GM21381 (cell line): ENCODE results near the gene RNF17.

ENCODE experiments used
- ATAC-seq: cut with Tn5 transposase; IDR thresholded peaks from one replicate; pipeline ENCODE4 v1.9.1; 2021; ENCODE audit warnings: mild to moderate bottlenecking, moderate library complexity; ENCODE audit not compliant: unreplicated experiment

Gene RNF17

DNA sequence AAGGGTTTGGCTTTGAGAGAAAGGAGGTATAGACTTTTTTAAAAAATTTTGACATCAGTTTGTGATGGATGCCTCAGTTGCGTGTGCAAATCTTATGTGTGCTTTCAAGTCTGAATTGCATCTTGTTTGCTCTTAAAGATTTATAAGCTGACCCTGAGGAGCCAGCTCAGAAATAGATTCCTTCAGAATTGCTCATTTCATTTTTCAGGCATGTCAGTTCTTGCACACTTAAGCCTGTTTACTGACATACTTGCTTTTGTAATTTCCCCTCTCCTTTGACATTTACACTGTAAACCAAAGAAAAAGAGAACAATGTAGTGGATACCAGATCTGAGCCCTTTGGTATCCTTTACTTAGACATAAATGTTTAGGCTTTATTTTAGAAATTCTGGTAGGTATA lies 87.6 kb downstream of the RNF17 start:
- no peak for ATAC-seq

DNA sequence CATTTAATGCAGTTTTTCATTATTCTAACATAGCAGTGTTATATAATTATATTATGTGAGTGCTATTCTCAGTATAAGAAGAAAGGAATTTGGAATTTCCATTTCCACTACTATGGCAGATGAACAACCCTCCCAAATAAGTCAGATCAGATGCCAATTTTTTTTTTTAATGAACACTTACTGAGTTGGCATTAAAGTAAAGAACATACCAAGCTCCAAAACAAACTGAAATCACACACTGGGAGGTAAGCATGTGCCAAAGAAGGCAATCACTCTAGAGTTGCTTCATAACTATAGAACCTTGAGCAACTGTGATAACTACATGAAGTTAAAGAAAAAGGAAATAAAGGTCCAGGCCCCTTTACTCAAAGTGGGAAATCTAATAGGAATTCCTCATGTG lies 90.3 kb downstream of the RNF17 start:
- no peak for ATAC-seq

DNA sequence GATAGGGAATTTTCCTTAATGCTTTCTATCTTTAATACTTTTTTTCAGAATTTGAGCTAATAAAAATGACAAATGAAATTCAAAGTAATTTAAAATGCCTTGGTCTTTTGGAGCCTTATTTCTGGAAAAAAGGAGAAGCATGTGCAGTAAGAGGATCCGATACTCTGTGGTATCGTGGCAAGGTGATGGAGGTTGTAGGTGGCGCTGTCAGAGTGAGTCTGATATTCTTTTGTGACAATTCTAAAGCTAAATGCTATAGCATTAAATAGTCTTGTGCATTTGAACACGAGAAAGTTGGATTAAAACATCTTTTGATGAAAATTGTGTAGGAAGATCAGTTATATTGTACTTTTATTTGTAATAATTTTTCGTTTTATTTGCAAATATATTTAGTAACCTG lies 95.0 kb downstream of the RNF17 start:
- ATAC-seq: no peak

DNA sequence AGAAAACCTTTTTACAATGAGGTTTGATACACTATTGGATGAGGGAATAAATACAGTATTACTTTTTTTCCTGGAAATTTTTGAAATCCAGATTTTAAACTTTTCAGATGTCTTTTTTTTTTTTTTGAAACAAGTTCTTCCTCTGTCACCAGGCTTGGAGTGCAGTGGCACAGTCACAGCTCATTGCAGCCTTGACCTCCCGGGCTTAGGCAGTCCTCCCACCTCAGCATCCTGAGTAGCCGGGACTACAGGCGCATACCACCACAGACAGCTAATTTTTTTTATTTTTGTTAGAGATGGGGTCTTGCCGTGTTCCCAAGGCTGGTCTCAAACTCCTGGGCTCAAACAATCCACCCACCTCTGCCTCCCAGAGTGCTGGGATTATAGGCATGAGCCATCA lies 96.8 kb downstream of the RNF17 start:
- no peak for ATAC-seq

DNA sequence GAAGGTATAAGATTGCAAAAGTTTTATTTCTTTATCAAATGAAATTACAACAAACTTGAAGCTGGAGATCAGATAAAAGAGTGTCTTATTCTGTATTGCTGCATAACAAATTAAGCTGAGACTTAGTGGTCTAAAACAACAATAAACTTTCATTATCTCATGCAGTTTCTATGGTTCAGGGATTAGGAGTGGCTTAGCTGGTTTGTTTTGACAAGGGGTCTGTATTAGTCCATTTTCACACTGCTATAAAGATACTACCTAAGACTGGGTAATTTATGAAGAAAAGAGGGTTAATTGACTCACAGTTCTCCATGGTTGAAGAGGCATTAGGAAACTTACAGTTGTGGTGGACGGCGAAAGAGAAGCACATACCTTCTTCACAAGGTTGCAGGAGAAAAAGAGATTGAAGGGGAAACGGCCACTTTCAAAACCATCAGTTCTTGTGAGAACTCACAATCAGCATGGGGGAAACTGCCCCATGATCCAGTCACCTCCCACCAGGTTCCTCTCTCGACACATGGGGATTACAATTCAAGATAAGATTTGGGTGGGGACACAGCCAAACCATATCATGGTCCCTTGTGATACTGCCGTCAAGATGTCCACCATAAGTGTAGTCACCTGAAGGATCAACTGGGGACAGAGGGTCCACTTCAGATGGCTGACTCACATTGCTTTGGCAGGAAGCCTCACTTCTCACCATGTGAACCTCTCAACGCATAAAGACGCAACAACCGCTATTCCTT lies 97.8 kb downstream of the RNF17 start:
- no peak for ATAC-seq

DNA sequence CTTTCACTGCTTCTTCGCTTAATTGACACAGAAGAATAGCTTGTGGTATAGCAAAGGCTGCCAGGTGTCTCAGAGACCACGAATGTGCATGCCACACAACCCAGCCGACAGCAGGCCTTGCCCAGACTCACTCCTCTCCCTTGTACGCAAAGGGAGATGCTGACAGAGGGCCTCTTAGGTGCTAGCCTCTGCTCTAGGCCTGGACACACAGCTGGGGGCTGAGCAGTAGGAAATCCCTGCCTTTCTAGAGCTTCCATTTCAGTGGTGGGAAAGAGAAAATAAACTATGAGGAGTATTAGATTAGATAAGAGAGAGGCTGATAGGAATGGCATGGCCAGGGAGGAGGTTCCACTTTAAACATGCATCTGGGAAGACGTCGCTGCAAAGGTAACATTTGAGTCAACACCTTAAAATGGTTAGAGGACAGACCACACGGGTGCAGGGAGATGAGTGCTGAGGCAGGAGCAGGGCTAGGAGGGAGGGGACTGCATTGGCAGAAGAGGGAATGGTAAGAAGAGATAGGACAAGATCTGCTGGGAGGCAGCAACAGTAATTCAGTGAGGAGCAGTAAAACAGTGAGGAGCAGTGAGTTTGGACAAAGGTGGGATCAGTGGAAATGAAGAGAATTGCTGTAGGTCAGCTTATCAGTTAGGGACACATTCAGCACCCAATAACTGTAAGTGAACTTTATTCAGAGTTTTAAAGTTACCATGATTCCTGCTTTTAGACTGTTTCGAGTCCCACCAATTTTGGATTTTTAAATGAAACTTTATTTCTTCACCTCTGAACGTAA lies 100.0 kb downstream of the RNF17 start:
- no peak for ATAC-seq

DNA sequence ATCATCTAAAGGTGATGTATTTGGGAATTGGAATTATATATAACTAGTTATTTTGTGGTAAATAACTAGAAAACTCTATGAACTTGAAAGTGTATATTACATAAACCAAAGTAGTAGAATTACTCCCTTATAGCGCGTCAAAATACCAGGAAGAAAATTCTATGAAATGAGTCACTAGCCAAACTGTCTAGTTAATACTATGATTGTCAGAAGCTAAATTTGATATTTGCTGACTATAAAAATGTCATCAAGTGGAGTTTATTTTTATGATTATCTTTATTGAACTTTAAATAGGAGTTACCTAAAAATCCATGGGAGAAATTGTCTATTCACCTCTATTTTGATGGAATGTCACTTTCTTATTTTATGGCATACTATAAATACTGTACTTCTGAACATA lies 100.6 kb downstream of the RNF17 start:
- no peak for ATAC-seq

DNA sequence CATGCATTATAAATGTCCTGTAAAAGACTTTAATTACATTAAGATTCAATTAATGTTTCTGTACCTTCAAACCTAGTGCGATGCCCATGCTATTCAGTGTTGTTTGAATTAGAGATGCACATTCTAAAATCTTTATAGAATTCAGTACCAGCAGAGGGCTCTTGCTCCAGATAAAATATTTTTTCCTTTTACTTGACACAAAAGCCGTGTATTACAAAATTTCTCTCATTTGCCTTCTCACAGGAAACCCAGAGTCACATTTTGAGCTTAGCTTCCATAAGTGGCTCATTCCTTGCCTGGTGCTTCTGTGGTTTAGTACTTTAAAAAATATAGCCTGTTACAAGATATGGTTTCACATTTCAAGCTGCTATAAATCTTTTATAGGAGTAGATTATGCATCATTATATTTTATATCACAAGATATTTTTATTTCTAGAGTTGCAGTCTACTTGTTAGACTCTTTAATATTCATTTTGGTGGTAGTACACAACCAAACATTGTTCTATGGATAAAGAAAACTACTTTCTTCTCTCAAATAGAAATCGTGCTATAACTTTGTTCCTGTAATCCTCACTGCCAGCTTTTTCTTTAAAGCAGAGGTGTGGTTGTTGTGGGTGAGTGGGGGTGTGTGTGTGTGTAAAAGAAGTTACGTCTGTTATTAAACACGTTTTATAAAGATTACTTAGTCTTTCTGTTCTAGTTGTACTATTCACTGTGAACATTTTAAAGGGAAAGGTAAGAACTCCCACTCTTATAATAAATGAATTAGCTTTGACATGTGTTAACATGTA lies 101.4 kb downstream of the RNF17 start:
- no peak for ATAC-seq

DNA sequence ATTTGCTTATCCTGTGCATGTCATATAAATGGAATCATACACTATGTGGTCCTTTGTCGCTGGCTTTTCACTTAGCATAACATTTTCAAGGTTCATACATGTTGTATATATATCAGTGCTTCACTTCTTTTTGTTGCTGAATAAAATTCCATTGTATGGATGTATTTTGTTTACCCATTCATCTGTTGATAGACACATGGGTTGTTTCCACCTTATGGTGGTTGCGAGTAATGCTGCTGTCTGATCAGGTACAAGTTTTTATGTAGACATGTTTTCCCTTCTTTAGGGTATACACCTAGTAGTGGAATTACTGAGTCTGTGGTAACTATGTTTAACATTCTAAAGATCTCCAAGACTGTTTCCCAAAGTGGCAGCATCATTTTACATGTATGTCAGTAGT lies 102.5 kb downstream of the RNF17 start:
- ATAC-seq: no peak

DNA sequence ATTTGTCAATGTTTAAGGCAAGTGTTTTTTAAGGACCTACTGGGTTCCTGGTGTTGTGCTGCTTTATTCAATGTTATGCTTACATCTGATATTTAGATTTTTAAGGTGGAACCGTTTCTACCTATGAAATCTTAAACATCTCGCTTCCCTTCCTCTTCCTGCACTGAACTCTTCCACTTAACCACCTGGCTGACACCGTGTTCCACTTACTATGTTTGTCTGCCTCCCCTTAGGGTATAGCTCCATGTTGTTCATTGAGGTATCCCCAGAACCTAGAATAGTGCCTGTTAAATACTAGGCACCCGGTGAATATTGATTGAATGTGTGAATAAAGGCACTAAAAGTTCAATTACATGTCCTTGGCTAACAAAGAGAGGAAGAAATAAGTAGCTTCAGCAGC lies 104.9 kb downstream of the RNF17 start:
- ATAC-seq: no peak

DNA sequence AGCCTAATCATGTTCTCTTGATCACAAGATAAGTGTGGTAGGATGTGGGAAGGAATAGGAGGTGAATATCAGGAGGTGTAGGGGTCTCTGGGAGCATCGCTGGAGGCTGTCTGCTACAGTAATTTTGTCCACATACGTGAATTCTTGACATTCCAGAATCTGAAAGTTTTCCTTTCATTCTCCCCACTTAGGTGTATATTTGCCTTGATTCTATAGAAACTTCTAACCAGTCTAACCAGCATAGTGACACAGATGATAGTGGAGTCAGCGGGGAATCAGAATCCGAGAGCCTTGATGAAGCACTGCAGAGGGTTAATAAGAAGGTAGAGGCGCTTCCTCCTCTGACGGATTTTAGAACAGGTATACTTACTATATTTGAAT lies 106.4 kb downstream of the RNF17 start:
- ATAC-seq: no peak

DNA sequence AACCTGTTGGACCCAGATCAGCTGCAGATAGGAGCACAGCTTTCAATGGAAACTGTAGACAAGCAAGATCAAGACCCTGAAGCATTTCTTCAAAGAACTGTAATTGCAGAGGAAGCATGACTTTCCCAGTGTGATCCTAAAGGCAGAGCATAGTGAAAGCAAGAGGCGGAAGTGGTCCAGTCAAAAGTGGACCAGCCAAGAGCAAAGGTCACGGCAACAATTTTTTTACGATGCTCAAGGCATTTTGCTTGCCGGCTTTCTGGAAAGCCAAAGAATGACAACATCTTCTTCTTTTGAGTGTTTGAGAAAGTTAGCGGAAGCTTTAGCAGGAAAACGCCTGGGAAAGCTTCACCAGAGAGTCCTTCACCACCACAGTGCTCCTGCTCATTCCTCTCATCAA lies 111.6 kb downstream of the RNF17 start:
- ATAC-seq: no peak

DNA sequence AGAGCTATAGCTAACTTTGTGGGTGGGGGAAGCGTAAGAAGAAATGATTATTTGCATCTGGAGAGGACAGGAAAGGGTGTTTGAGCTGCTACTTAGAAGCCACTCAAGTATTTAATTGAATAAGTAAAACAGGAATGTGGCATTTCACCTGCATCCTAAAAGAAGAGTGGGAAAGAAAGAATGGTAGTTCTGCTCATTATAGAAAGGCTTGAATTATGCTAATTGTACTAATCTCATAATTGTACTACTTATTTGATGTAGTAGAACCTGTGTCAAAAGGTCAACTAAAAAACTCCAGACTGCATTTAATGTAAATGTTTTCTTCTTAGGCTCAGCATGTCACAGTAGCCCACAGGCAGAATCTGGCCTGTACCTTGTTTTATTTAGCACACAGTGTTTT lies 113.6 kb downstream of the RNF17 start:
- no peak for ATAC-seq

DNA sequence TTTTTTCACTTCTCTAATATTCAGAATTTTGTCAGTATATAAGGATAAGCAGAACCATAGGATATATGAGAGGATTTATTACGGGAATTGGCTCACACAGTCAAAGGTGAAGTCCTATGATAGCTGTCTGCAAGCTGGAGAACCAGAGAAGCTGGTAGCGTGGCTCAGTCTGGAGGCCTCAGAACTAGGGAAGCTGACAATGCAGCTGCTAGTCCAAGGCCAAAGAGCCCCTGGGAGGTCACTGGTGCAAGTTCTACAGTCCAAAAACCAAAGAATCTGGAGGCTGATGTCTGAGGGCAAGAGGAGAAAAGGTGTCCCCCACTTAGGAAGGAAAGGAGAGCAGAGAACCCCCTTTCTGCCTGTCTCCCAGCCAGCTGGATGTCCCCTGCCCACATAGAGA lies 114.4 kb downstream of the RNF17 start:
- no peak for ATAC-seq

DNA sequence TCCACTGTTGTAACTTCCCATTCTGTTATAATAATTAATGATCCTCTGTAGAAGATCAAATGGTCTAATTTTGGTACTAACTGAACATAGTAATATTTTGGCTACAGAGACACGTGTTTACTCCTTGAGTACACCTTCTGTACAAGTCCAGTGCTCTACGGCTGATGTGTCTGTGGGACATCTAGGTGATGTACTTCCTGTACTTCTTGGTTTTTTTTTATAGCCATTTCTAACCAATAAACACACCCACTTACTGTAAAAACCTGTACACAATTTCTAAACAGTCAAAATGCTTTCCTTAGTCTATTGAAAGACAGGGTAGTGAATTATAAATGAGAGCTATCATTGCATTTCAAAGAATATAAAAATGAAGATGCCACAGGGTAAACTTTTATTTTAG lies 118.7 kb downstream of the RNF17 start:
- ATAC-seq: no peak

DNA sequence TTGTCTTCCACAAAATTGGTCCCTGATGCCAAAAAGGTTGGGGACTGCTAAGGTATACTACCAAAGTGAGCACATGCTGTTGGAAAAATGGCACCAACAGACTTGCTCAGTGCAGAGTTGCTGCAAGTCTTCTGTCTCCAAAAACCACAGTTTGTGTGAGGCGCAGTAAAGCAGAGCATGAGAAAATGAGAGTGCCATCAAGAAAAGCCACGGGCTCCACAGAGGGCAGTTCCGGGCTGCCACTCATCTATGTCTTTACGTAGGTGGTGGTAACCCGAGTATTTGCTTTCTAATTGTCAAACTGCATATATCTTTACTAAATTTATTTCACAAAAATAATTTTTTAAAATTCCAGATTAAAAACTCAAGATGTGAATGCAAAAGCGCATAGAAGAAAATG lies 123.8 kb downstream of the RNF17 start:
- no peak for ATAC-seq

DNA sequence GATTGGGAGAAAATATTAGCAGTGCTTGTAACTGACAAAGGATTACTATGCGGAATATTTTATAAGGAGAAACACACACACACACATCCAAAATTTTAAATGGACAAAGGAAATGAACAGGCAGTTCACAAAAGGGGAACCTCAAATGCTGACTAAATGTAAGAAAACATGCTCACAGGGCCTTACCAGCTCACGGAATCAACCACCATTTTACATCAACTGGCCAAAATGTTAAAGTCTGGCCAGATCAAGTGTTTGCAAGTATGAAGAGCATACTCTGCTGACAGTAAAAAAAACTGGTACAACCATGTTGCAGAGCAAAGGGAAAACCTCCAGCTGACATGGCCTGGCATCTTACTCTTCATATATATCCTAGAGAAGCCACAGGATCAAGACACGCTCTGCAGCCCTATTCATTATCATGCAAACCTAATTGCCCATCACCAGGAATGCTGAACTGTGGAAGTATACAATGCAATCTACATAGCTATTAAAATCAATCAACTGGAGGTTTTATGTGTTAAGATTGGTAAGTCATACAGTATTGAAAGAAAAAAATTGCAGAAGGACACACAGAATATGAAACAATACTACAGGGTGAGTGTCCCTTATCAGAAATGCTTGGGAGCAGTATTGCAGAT lies 124.4 kb downstream of the RNF17 start:
- no peak for ATAC-seq

DNA sequence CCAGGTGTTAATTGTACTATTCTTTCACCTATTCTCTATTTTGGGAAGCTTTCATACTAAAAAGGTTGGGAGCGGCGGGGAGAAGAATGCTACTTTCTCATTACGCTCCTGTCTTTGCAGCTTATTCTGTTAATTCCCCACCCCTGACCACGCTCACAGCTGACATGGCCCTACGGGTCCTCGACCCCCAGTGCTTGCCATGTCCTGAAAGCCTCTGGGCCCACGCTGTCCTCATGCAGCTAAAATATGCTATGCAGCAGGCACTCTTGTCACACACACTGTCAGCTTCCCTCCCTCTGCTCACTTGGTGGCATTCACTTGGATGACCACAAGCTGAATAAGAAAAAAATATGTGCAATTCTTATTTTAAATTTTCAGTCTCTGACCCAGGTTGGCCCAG lies 126.3 kb downstream of the RNF17 start:
- no peak for ATAC-seq

DNA sequence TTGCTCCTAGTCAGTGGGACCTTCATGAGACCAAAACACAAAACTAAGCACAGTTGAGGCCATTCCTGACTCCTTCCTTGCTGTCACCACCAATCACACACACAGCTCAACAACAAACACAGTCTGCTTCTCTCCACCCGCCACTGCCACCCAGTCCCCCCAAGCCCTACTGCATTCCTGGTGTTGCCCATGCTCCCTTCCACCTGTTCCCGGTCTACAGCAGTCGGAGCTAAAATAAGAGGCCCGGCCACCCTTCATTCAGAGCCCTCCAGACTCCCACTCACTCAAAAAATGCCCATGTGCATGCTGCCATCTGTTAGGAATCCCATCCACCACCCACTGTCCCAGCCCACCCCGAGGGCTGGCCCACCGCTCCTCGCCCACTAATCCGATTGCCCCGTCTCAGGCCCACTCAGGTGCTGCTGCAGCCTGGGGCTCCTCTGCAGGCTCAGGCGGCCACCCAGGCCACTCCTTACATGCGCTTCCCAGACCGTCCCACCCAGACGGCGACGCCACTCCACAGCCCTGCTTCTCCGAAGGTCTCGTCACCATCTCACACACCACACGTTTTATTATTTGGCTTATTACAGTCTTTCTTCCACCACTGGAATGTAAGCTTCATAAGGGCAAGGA lies 127.6 kb downstream of the RNF17 start:
- no peak for ATAC-seq

DNA sequence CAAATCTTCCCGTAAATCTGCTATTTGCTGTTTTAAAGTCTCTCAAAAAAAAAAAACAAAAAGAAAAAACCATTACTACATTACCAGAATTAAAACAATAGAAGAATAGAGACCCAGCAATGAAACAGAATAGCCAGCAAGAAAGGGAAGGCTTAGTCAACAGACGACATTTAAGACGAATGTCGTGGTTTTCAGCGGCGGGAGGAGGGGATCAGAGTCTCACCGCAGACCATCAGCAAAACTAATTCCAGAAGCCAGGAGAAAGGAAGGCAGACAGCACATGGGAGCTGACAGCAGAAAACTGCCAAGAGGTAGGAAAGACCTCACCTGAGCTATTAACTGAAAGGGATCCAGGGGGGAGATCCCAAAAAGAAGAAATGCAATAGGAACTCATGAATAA lies 128.9 kb downstream of the RNF17 start:
- no peak for ATAC-seq

DNA sequence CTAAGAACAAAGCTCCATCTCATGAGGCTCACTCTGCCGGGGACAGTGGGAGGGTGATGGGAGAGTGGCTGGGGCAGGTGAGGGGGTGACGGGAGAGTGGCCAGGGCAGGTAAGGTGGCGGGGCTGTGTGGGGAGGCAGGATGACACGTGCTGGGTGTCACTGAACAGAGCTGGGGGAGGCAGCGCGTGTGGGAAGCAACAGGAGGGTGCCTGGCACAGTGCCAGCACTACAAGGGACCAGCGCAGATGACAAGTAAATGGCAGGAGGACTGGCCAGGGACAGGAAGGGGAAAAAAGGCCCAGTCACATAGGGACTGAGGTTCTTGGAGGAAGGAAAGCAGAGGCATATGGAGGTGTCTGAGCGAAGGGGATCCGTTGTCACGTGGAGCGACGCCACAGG lies 129.9 kb downstream of the RNF17 start:
- no peak for ATAC-seq
